NCI-H2107 (cell line): ENCODE measurements around the gene ZSCAN25.
"Not testable (repeated sequence)": the region's sequence is repeated elsewhere in the genome, so short reads cannot be mapped to it uniquely, and the experiment has no call there.

Experiments
- DNase-seq: peaks from one replicate; lab custom pipeline; 2025; lab: John Stamatoyannopoulos, UW

The ZSCAN25 gene

GRCh38 chr7:99645590-99645989 lies 28.8 kb downstream of the ZSCAN25 start:
- no peak for DNase-seq

DNA sequence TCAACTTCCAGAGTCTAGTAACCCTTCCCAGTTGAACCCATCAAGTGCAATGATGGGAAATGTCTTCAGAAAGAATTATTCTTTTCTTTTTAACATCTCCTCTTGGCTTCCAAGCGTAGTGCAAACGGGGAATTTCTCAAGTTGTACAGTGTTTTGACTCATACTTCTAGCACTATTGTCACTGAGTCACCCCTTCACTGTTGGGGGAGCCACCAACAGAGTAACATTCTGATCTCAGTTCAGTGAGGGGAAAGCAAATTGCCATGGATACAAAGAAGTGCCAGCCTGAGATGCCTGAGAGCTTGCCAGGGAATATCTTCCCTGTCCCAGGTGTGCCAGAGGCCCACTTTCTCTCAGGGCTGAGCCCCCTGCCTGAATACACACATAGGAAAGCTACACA lies 32.1 kb downstream of the ZSCAN25 start:
- no peak for DNase-seq

GRCh38 chr7:99651290-99651689 lies 34.5 kb downstream of the ZSCAN25 start:
- DNase-seq, result no peak

DNA sequence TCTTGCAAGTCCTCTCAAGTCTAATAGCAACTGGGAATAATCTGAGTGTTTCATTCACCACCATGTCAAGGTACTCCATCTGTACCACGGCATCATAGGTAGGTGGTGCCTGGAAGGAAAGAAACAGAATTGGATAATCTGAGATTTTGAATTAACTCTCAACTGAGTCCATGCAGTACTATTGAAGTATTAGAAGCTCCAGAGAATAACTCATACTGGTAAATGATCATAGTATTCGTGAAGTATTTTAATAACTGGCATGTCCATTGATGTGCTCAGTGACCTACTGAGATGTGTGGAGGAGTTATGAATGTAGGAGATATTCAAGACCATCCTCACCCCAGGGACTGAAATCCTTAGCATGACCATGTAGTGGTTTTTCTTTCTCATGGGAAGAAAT lies 35.9 kb downstream of the ZSCAN25 start:
- DNase-seq, result no peak

- not testable (repeated sequence) for DNase-seq
These were observed 36.5 kb downstream of the ZSCAN25 start for GRCh38 chr7:99653269-99653668.

DNA sequence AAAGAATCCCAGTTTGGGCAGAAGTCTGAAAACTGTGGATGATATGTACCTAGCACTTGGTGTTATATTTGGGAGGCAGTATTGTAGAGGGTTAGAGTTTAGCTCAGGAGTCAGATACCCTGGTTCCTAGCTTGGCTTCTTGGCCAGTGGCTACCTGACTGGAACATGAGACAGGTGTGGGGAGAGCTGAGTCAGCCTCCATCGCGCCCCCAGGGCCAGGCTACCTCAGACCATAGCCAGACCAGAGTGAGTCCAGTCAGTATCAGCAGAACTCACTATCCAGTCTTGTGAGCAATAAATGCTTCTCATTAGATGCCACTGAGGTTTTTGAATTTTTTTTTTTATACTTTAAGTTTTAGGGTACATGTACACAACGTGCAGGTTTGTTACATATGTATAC lies 37.0 kb downstream of the ZSCAN25 start:
- no peak for DNase-seq

DNA sequence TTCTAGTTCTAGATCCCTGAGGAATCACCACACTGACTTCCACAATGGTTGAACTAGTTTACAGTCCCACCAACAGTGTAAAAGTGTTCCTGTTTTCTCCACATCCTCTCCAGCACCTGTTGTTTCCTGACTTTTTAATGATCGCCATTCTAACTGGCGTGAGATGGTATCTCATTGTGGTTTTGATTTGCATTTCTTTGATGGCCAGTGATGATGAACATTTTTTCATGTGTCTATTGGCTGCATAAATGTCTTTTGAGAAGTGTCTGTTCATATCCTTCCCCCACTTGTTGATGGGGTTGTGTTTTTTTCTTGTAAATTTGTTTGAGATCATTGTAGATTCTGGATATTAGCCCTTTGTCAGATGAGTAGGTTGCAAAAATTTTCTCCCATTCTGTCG lies 37.9 kb downstream of the ZSCAN25 start:
- DNase-seq, result not testable (repeated sequence)

DNA sequence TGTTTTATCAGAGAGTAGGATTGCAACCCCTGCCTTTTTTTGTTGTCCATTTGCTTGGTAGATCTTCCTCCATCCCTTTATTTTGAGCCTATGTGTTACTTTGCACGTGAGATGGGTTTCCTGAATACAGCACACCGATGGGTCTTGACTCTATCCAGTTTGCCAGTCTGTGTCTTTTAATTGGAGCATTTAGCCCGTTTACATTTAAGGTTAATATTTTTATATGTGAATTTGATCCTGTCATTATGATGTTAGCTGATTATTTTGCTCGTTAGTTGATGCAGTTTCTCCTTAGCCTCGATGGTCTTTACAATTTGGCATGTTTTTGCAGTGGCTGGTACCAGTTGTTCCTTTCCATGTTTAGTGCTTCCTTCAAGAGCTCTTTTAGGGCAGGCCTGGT lies 41.1 kb downstream of the ZSCAN25 start:
- DNase-seq, result not testable (repeated sequence)

DNA sequence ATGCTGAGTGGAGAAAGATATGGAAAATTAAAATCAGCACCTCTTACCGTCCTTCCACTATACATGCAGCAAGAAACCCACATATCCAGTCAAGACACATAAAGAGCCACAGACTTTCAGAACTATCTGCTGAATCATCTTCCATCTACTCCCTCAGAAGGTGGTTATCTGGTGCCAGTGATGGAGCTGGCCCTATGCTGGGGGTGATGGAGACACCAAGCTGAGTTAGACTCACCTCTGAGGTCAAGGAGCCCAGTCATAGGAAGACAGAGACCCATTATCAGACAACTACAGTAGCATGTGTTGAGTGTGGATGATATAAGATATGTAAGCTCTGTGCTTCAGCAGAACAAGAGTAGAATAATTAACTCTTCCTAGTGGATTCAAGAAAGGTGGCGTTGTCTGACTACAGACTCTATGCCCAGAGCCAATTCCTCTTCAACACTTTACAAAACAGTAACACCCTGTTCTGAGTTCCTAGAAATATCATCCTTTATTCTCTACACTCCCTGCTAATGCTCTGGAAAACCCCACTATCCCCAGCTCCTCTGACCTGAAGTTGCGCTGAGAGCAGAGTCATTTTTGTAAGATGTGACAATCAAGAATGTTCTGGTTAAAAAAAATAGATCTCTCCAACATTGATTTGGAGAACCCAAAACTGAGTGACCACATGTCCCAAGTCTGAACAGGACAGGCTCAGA lies 48.7 kb downstream of the ZSCAN25 start:
- no peak for DNase-seq

DNA sequence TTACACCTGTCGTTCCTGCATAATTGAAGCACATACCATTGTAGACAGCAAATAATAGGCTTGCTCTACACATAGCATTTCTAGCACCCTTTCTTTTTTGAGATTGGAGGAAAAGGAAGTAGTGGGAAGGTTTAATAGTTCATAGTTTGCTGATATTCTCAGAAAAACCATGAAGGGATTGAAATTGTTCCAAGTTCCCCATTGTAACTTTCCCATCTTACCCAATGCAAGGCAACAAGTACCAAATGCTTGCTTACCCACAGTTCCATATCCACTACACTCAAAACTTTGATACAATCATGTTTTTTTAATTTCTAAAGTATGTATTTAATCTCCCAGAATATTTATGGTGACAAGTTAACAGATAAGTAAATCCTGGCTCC lies 49.3 kb downstream of the ZSCAN25 start:
- DNase-seq, result no peak

GRCh38 chr7:99667179-99667578 lies 50.4 kb downstream of the ZSCAN25 start:
- no peak for DNase-seq

- DNase-seq, result no peak
These were observed 51.8 kb downstream of the ZSCAN25 start for GRCh38 chr7:99668541-99668940.

DNA sequence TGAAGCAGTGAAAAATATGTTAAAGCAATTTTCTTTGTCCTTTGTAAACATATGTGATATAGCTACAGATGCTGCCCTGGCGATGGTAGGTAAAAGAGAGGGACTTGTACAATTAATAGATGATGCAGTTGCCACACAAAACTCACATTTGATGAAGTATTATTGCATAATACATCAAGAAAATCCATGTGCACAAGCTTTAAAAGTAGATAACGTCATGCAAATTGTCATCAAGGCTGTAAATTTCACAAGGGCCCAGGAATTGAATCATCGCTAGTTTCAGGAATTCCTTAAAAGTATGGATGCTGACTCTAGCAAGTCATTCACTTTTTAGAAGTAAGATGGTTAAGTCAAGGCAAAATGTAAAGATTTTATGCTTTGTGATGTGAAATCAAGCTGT lies 53.0 kb downstream of the ZSCAN25 start:
- no peak for DNase-seq

DNA sequence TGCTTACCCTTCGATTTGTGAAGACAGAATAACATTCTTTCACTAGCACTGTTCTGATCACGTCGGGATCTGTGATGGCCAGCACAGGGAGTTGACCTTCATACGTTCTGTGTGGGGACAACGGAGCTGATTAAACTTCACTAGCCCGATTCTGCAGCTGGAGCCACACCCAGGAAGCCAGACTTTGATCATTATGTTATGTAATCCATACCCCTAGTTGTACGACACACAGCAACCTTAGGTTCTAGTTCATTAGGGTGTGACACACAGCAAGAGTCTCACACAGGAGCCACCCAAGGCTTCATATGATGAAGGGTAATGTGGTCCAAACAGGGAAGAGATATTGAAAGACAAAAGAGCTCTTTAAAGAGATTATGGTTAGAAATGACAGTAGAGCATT lies 55.8 kb downstream of the ZSCAN25 start:
- no peak for DNase-seq

GRCh38 chr7:99674995-99675742 lies 58.4 kb downstream of the ZSCAN25 start:
- DNase-seq, result no peak

DNA sequence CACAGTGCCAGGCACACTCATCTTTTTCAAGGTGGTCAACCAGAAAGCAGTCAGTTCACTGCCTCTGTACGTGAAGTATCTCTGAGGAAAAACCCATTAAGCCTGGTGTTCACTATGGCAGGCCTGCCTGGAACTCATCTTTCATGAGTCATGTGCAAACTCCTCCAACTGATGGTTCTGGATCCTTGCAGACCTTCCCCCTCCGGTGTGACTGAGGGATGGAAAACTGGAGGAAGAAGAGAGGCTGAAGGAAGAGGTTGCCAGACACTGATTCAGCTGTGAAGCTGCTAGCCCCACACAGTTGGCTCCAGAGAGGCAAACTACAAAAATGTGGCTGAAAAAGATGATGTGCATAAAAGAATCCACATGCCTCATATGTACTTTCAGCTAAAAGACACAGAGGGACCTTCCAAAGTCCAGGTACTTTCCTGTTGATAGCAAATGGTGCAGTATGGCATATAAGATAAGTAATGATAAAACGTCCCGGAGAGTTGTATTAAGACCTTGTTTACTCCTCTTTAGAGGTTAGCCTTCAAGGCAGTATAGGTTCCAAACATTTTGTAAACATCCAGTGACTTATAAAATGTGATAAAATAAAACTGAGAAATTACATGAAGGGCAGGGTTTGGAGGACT lies 60.4 kb downstream of the ZSCAN25 start:
- no peak for DNase-seq

- DNase-seq, result no peak
These were observed 60.9 kb downstream of the ZSCAN25 start for GRCh38 chr7:99677648-99678045.

DNA sequence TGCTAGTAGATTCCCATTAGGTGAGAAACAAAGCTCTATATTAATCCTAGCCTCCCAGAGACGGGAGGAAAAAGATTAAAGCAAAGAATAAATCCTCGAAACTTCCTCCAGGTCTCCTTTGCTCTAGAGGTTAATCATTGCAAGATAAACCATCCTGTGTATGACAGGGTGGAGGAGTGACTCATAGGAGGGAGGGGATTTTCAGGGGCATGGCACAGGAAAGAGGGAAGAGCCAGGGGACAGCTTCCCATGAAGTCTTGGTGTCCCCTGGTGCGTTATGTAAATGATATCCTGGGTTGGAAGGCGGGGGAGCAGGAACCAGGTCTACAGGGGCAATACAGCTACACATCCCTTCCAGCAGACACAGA lies 62.3 kb downstream of the ZSCAN25 start:
- DNase-seq, result no peak

DNA sequence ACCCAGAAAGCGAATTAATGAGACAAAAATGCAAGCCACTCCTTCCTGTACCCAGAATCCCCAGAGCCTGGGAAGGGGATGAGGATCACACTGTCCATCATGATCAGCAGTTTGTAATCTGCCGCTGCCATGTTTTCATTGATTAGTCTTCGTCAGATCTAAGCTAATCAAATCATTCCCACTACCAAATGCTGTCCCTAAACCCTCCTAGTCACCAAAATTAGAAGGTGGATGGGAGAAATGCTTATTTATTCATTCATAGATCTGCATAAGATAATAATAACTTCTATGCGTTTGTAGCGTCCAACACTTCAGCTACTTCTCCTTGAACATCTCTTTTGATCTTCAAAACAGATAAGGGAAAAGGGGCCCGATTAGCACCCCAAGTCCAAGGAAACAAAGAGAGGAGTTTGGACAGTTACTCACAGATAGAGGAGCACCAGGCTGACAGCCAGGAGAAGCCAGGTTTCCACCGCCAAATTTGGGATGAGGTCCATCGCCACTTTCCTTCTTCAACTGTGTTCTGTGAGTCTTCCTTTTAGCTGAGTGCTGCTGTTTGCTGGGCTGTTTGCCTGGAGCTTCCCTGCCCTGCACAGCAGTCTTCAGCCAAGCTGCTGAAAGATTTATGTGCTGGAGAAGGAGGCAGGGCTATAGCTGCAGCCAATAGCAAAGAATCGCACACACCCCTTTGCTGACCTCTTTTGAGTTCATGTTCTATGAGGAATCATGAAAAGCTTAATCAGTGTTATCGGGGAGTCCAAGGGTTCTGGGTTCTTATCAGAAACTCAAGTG lies 62.9 kb downstream of the ZSCAN25 start, which contains the start of gene CYP3A5:
Gene CYP3A5 (minus strand): TSS at position 597 of the 792 bp plus-strand sequence. CDS start 100 bp downstream, at position 497.
- no peak for DNase-seq
